ENCODE measurements around the gene CYP1A1. TPM values are rescaled to one million over a fixed set of nuclear protein-coding genes. Genes with fewer than 3 reads are reported as not detected.

The CYP1A1 gene
- total RNA-seq, 2 donors from 2014 or later = 3.4 to 5.4 TPM

Other genes with a start within 250 kb of the CYP1A1 start
- 10 to 100 TPM; 47.6 to 53.8 TPM for gene ARID3B, start 184.3 kb downstream of the CYP1A1 start, total RNA-seq
- 100 to 1,000 TPM; 116 to 120 TPM for gene CLK3, start 109.7 kb downstream of the CYP1A1 start, total RNA-seq
- gene EDC3, start 29.5 kb downstream of the CYP1A1 start, total RNA-seq = 10 to 100 TPM; 50.6 to 52.3 TPM
- gene CYP1A2, start 23.3 kb upstream of the CYP1A1 start, total RNA-seq = not detected
- 100 to 1,000 TPM; 200 to 267 TPM for gene CSK, start 56.6 kb upstream of the CYP1A1 start, total RNA-seq
- under 1 TPM; 0.53 to 0.72 TPM for gene LMAN1L, start 87.3 kb upstream of the CYP1A1 start, total RNA-seq
- gene CPLX3, start 101.1 kb upstream of the CYP1A1 start, total RNA-seq = under 1 TPM; 0.14 to 0.17 TPM
- gene ULK3, start 117.6 kb upstream of the CYP1A1 start, total RNA-seq = 10 to 100 TPM; 48.5 to 53.8 TPM
- gene SCAMP2, start 147.8 kb upstream of the CYP1A1 start, total RNA-seq = 10 to 100 TPM; 66.4 to 77.0 TPM
- gene MPI, start 164.5 kb upstream of the CYP1A1 start, total RNA-seq = 10 to 100 TPM; 29.6 to 32.1 TPM
- gene FAM219B, start 181.3 kb upstream of the CYP1A1 start, total RNA-seq = 10 to 100 TPM; 88.3 to 90.1 TPM
- 100 to 1,000 TPM; 241 to 246 TPM for gene COX5A, start 212.5 kb upstream of the CYP1A1 start, total RNA-seq
- gene RPP25, start 231.2 kb upstream of the CYP1A1 start, total RNA-seq = 1 to 10 TPM; 2.2 to 3.6 TPM